GM19452 (cell line): Measurements from ENCODE around the gene MOCS1.

Experiments used
- ATAC-seq: cut with Tn5 transposase; IDR thresholded peaks from one replicate; pipeline ENCODE4 v1.9.1; 2021; ENCODE audit not compliant: unreplicated experiment

Gene MOCS1

DNA sequence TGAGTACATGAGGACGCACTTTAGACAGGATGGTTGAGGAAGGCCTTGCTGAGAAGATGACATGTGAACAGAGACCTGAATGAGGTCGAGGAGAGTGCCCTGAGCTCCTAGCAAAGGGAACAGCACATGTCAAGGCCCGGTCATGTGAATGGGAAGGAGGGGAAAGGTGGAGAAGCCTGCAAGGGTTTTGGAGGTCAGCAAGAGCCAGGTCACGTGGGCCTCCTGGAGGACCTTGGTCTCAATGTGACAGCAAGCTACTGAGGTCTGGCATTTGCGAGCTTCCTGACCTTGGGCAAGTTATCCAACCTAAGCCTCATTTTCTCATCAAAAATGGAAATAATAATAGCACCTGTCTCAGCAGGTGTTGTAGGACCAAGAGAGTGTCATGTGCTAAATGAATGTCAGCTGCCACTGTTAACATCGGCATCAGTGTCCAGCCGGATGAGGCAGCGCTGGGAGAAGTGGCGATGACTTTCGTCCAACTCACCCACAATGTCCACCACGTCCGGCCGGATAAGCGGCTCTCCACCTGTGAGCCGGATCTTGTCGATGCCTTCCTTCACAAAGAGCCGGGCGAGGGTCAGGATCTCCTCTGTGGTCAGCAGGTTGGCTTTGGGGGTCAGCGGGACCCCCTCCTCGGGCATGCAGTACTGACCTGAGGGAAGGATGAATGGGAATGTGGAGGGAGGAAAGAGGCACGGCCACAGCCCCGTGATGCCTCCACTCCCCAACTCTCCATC is 8.9 kb downstream of the MOCS1 start:
- ATAC-seq = no peak

DNA sequence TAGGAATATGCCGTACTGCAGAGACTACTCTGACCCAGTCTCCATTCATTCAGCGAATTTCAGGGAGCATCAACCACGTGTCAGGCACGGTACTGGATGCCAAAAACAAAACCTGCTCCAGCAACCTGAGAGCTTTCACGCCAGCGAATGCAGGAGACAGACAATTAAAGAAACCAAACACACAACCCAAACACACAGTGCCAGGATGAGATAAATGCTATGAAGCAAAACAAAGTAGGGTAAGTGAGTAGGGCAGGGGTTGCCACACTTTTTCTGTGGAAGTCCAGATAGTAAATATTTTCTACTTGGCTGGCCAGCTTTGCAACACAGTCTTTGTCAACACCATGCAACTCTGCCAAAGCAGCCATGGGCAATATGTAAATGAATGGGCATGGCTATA is 10.0 kb downstream of the MOCS1 start:
- no peak for ATAC-seq

DNA sequence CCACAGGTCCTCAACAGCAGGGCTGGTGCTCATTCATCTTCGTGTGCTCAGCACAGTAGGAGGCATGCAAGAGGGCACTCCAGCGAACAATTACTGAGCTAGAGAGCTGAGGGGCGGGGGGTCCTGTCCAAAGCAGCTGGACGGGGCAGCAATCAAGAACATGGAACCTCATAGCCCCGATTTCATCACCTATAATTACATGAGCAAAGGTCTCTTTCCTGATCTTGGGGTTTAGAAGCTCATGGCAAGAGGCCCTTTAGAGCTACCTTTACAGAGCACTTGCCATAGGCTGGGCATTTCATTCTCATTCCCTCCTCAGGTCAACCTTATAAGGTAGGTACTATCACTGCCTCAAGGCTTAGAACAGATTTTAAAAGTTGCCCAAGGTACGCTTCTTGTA is 10.4 kb downstream of the MOCS1 start:
- no peak for ATAC-seq

DNA sequence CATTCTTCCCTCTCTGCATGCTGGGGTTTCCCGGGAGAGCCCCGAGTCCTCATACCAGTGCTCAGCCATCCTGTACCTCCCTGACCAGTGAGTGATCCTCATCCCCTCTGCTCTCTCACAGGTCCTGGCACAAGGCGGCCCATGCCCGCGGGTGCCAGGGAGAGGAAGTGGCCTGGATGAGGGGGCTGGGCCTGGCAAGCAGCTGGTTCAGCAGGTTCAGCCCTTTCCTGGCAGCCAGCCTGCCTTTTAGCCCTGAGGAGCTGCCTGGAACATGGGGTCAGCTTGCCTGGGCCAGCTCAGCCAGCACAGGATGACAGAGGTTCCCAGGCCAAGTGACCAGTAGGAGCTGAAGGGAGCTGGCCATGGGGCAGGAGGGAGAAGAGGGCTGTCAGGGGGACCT is 10.9 kb downstream of the MOCS1 start:
- no peak for ATAC-seq

DNA sequence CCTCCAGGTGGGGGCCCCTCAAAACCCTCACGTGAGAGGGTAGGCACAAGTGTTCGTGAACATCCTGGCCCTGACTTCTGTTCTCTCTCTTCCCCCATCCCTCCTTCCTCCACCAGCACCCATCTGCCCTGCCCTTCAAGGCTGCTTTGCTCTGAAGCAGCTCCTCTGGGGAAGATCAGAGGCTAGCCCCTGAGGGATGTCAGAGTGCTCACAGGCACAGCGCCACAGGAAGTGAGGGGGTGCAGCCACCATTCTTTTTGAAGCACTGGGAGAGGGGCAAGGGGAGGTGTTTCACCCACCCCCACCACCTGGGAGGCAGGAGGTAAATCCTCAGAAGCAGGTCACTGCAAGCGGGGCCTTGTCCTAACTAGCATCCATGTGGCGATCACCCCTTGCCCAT is 11.4 kb downstream of the MOCS1 start:
- ATAC-seq = no peak

DNA sequence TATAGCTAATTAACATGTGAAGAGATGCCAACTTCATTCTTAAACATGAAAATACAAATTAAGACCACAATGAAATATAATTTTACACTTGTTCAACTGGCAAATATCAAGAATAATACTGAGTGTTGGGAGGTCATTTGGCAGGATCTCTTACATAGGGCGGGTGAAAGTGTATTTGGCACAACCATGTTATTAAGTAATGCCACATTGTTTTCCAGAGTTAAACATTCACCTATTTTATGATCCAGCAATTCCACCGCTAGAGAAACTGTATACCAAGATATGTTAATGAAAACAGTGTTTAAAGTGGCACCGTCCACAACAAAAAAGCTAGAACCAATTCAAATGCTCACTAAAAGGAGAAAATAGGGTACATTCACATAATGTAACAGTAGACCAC is 14.1 kb downstream of the MOCS1 start:
- no peak for ATAC-seq

DNA sequence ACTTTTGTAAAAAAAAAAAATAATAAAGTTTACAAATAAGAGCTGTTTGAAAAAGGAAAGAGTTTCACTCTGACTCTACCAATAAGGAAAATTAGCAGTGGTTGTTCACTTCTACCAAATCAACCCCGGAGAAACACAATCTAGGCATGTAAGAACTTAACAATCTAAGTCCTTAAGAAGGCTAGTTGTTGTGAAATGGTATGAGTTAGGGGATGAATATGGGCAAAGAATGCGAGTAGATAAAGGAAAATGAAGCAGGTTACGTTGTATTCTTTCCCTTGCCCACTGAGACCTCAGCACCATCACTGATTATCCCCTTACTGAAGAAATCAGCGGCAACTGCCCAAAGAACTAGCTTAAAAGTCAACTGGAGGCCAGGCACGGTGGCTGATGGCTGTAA is 15.4 kb downstream of the MOCS1 start:
- no peak for ATAC-seq

DNA sequence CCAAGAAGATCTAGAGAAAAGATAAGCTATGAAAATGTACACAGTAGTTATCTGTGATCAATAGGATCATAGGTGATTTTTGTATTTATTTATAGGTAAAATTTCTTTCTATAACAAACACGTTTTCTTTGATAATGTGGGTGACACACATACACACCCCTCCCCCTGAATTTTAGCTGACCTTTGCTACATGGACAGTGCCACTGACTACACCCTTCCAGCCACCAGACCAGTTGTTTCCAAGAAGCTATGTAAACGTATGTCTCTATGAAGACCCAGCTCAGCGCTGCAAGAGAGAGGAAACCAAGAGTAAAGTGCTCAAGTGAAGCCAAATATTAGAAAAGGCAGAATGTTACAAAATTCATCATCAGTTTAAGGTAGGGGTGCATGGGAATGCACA is 16.3 kb downstream of the MOCS1 start:
- ATAC-seq = no peak

DNA sequence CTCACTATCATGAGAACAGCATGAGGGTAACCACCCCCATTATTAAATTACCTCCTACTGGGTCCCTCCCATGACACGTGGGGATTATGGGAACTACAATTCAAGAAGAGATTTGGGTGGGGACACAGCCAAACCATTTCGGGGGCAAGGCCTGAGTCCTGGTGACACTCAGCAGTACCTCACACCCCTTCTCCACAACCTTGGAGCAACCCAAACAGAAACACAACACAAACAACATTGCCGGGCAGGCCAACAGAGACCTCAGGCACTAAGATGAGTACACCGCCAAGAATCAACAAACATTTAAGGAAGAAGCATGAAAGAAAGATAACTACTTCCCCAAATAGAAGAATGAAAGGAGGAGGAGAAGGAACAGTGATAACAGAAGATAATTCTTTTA is 16.9 kb downstream of the MOCS1 start:
- ATAC-seq = no peak

DNA sequence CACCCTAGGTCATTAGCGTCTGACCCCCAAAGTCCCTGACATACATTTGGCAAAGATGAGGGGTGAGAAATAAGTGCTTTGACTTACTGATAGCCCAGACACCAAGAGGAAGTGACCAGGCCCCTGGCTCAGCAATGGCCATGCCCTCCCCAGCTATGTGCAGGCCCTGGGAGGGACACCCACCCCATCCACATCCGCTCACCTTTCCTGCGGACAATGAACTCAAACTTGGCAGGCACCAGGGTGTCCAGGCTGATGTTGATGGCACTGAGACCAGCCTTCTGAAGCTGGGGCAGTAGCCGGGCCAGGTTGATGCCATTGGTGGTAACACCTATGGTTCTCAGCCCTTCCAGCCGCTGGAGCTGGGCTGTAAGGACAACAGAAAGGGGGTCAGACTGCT is 18.4 kb downstream of the MOCS1 start:
- ATAC-seq = no peak

DNA sequence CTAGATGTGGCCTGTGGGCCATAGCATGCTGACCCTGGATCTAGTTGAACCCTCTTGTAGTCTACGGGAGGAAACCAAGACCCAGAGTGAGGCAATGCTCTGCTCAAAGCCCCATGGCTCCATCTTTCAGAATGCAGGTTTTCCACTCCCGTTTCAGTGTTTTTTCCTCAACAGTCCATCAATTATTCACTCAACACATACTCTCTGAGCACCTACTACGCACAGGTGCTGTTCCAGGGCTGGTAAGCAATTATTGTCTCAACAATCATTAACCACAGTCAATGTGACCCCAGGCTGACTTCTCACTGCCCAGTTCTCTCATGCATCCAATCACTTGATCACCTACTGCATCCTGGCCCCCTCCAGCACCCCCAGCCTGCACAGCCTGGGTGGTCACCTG is 20.0 kb downstream of the MOCS1 start:
- no peak for ATAC-seq

DNA sequence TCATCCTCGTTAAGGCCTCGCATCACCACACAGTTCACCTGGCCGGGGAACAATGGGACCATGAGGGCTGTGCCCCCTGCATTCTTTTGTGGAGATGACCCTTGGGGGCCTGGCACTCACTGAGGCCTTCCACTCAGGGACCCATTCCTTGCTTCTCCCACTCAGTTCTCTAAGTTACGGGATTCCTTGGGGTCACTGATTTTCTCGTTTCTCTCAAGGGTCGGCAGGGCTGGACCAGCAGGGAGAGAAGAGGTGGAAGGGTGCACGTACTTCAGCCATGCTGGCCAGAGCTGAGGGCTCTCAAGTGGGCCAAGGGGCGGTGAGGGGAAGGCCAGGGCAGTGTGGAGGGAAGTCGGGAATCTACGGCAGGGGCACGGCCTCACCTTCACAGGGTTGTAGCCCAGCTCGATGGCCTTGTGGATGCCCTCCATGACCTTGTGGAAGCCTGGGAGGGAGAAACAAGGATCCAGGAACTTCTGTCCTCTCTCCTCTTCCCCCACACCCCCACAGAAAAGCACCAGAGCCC is 20.8 kb downstream of the MOCS1 start:
- ATAC-seq = no peak

DNA sequence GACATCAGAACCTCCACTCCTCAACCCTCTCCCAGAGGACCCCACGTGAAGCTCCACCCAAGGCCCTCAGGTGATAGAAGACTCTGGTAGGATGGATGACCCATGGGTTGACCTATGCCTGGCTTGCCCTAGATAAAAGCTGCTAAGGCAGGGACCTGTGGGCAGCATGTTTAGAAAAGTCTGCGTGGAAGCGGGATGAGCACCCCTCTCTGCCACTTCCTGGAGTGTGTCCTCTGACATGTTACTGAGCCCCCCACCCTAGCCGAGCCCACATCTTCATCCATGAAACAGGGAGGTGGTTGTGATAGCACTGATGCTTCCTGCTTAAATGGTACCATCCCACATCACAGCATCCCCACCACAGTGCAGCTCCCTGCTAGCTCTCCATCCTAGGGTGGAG is 21.8 kb downstream of the MOCS1 start:
- no peak for ATAC-seq

DNA sequence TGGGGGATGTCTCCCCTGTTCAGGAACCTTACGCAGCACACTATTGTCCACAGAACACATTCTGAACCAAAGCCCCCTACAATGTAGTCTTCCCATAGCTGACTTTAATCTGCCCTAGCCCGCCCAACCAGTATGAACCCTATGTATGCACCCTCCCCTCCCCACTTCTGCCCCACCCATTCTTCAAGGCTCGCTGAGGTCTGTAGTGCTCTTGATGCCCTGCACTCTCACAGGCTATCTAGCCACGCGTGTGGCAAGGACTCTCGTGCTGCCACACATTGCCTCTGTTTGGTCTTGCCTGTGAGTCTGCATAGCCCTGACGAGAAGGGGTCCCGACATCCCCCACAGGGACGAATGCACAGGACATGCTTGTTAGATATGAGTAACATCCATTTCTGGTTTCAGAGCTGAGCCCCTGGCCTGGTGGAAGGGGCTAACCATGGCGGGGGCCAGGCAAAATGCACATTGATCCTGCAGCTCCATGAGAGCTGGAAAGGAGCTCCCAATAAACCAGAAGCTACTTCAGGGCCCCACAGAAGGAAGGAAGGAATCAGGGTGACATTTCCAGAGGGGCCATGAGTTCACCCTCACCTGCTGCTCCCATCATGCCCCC is 22.6 kb downstream of the MOCS1 start:
- ATAC-seq = no peak

DNA sequence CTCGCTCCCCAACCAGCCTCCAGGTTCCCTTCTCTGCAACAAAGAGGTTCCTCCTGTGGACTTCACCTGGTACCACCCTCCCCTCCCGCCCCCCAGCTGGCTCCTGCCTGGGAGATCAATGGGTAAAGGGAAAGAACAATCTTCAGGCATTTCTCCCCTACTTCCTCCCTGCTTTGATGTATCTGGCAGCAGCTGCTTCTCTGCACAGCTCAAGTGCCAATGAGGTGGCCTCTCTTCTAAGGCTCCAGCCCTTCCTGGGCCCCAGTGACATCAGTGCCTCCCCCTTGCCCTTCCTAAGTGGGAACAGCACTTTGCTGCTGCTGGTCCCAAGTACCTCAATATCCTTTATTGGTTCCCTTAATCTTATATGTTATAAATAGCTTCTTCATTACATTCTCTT is 23.5 kb downstream of the MOCS1 start:
- ATAC-seq = no peak

DNA sequence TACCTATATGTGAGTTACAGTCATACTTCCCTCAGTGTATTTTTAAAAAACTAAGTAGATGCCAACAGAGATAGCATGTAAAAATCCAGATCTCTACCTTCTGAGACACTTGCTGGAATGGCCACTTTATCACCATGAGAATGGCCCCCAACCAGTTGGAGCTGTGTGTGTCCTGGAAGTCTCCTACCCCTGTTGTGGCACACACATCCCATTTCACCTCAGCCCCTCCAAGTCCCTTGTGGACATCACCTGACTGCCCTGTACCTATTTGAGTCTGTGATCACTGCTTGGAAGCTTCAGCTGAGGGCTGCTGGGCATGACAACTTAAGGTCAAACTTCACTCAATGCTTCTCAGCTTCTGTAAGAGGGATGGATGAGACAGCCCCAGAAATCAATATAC is 24.1 kb downstream of the MOCS1 start:
- ATAC-seq = no peak

DNA sequence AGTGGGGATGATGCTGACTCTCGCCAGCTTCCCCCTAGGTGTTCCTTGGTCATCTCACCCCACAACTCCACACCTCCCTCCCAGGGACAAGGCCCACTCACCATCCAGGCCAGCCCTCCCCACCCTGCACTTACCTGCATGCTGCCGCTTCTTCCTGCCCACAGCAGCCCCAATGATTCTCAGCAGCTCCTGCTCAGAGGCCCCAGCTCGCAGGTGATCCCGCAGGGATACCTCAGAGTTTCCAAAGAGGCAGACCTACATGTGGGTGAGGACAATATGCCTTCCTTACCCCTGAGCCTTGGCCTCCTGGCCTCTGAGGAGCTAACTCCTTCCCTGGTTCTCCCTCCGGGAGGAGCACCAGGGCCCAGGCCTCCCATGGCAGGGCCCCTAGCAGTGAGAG is 24.6 kb downstream of the MOCS1 start:
- no peak for ATAC-seq

DNA sequence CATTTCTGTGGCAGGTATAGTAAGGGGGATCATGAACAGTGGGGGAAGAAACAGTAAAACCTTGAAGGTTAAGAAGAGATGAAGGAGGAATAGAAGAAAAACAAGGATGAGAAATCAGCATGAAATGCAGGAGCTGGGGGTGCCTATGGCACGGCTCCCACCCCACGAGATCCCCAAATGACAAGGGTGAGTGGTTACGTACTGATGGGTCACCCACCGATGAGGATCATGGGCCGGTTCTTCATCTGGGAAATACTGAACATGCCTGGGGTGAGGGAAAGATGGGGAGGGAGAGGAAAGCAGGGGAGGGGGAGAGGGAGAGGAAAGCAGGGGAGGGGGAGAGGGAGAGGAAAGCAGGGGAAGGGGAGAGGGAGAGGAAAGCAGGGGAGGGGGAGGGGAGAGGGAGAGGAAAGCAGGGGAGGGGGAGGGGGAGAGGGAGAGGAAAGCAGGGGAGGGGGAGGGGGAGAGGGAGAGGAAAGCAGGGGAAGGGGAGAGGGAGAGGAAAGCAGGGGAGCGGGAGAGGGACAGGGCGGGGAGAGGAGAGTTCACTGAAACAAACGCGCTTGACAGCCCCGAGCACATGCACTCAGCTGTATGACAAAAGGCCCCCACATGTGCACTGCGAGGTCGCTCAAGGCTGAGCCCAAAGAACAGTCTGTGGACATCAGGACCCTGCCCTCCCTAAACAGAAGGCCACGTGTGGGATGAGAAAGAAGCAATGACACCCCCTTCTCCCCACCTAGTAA is 25.3 kb downstream of the MOCS1 start:
- no peak for ATAC-seq

DNA sequence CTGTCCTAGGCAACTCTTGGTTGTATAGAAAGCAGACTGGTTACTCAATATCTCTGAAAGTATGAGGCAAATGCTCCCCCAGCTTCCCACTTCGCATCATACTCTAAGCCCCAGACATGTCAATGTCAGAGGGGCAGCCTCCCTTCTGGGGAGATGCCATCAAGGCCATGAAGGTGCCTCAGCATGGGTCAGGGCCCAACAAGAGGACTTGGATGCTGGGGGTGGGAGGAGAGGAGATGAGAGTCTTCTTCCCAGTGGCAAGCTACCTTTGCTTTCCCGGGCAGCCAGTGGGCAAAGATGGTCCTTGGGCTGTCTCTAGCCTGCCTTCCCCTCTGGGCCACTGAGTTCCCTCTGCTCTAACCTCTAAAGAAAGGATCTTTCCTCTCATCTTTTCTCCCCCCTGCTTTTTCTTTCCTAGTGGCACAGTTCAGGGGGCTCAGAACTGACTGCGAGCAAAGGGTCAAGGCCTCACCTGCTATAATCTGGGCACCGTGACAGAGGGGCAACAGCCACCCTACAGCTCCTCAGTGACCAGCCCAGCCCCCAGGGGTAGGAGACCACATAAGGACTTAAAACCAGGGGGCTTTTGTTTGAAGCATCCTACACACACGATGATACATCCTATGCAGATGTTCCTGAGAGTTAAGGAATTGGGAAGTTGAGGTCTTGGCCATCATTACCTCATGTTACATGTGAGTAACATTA is 26.2 kb downstream of the MOCS1 start:
- no peak for ATAC-seq

DNA sequence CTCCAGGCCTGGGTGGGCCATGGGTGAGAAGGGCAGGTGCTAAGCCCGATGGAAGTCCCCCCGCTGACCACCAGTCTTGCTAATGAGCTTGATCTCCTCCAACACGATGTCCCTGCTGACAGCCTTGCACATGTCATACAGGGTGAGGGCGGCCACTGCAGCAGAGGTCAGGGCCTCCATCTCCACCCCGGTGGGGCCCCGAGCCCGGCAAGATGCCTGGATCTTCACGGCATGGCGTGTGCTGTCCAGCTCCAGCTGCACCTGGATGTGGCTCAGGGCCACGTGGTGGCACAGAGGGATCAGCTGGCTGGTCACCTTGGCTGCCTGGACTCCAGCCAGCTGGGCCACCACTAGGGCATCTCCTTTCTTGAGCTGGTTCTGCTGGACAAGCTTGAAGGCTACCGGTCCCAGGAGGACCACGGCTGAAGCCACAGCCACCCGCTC is 27.9 kb downstream of the MOCS1 start:
- no peak for ATAC-seq

DNA sequence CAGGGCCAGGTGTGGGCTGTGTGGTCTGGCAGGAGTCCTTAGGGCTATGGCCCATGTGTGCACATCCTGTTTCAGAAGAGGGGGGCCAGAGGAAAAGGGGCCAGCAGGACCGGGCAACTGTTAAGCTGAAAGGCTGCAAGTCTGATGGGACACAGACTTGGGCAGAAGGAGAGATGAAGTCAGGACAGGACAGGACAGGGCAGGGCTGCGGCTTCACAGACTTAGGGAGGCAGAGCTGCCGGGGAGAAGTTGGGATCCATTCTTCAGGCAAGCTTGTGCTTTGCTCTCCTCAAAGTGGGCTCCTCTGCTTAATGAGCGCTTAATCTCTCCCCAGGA is 28.7 kb downstream of the MOCS1 start:
- no peak for ATAC-seq
